H1 (cell line): ENCODE results near the gene MYRIP. TPM values are rescaled to one million over a fixed set of nuclear protein-coding genes. Genes with fewer than 3 reads are reported as not detected.

Experiments
- CHD7 ChIP-seq: fragments of 300-600 bp; sonication (generic); IDR thresholded peaks from 2 replicates; pipeline ENCODE4 v1.7.1; 2012; ENCODE audit warnings: low read length, moderate library complexity, mild to moderate bottlenecking, inconsistent platforms; ENCODE audit not compliant: insufficient replicate concordance
- polyA plus RNA-seq, 7 experiments: library from polyadenylated mRNA; depleted of rRNA in 3 of 7; stranded (reverse) in 5 of 7; unstranded in 2 of 7; fragments of >200 nt in 5 of 7; fragments of 200-250 nt in 2 of 7; gene quantifications; 1 replicate in 5 of 7; 2 replicates in 1 of 7; 4 replicates in 1 of 7; pipeline versions ENCODE4 v1.2.1 to v1.2.3, GENCODE V29; 2011 to 2013; ENCODE audit warnings: missing spikeins in 2 of 7, mixed read lengths in 2 of 7
- total RNA-seq: library from RNA; stranded (reverse); fragmentation: NEBNext Ultra II Directional; extraction: Animal tissue kit (Norgen Biotek cat#: 25700); gene quantifications from 2 replicates; pipeline ENCODE4 v1.2.1, GENCODE V29; 2021

MYRIP gene
- total and polyA plus RNA-seq, 2 of the 8 experiments (the other 6 are each of a cell fraction or from before 2014, with no cell fraction given): 0.54 to 4.3 TPM

GRCh38 chr3:40254891-40255290 lies 445.5 kb downstream of the MYRIP start (continued):
- TF ChIP-seq CHD7: no peak
